Gastrocnemius medialis (tissue), 4 donors: Measurements from ENCODE around the gene ABL1. TPM values are rescaled to one million over a fixed set of nuclear protein-coding genes. Genes with fewer than 3 reads are reported as not detected.

Experiments
- ATAC-seq, 2 donors: fragments of 150-250 bp; one replicate each; pipeline ENCODE4 v1.9.1; 2016
- DNase-seq, 2 donors: peaks; one replicate each; pipeline ENCODE4 v3.0.0-alpha.2; 2019
- H3K27ac ChIP-seq, 4 donors: fragments of 200-600 bp; sonication (generic); 1 replicate in 1 of 4; 2 replicates in 3 of 4; pipeline ENCODE4 v1.5.1; 2016 to 2018; ENCODE audit warnings: mild to moderate bottlenecking in 2 of 4, moderate library complexity in 1 of 4
- H3K27me3 ChIP-seq, 3 donors: fragments of 200-600 bp; sonication (generic) in 2 of 3; 1 replicate in 1 of 3; 2 replicates in 2 of 3; pipeline versions ENCODE4 v1.5.1 to v1.6.0; 2016 to 2019; ENCODE audit warnings: mild to moderate bottlenecking in 1 of 3, moderate library complexity in 1 of 3
- H3K36me3 ChIP-seq, 2 donors: fragments of 200-600 bp; sonication (generic) in 1 of 2; one replicate each; pipeline ENCODE4 v1.5.1; 2017 to 2018
- H3K4me1 ChIP-seq, 2 donors: fragments of 200-600 bp; sonication (generic) in 1 of 2; one replicate each; pipeline ENCODE4 v1.5.1; 2016 to 2017; ENCODE audit warnings: mild to moderate bottlenecking in 2 of 2
- H3K4me3 ChIP-seq, 4 donors: fragments of 200-600 bp; sonication (generic) in 3 of 4; 1 replicate in 1 of 4; 2 replicates in 3 of 4; pipeline ENCODE4 v1.5.1; 2016 to 2019; ENCODE audit warnings: mild to moderate bottlenecking in 2 of 4
- H3K9me3 ChIP-seq, 3 donors: fragments of 200-600 bp; sonication (generic) in 2 of 3; 1 replicate in 1 of 3; 2 replicates in 2 of 3; pipeline ENCODE4 v1.5.1; 2016 to 2019
- CTCF ChIP-seq, 5 experiments: fragments of 450-650 bp in 3 of 5; fragments of 200-600 bp in 2 of 5; sonication (generic) in 2 of 5; IDR thresholded peaks in 4 of 5; conservative IDR thresholded peaks in 1 of 5; 1 replicate in 4 of 5; 2 replicates in 1 of 5; pipeline ENCODE4 v1.5.1; 2016 to 2019; ENCODE audit warnings: antibody characterized with exemption in 5 of 5, mild to moderate bottlenecking in 3 of 5, moderate library complexity in 3 of 5
- POLR2A ChIP-seq, 2 donors: fragments of 450-650 bp; IDR thresholded peaks; one replicate each; pipeline ENCODE4 v1.6.1; 2017; ENCODE audit warnings: antibody characterized with exemption in 2 of 2, mild to moderate bottlenecking in 2 of 2, moderate library complexity in 2 of 2
- in situ Hi-C, 4 donors: fragments of 200-750 bp; cut with MboI; loops; one replicate each; pipeline versions ENCODE4 v1.15.0 to v1.8.0; 2017; ENCODE audit warnings: low sequenced_read_pairs in 4 of 4
- intact Hi-C: fragments of 100-400 bp; cut with DNase I; formaldehyde crosslinking; loops from one replicate; pipeline ENCODE4 v1.15.1; 2023; ENCODE audit warnings: low total_unique reads
- total RNA-seq, 4 donors: library from RNA; depleted of rRNA; stranded (reverse); fragments of >200 nt; gene quantifications; one replicate each; pipeline versions ENCODE4 v1.1.0 to v1.2.3, GENCODE V29; 2016

The ABL1 gene
- total RNA-seq, 4 donors from 2014 or later = 22.8 to 55.5 (median 28.5) TPM

- TF ChIP-seq CTCF (IDR thresholded peaks at IDR 0.05 in 4 of 5, conservative IDR thresholded peaks at IDR 0.05 in 1 of 5) (no peak), POLR2A (IDR thresholded peaks at IDR 0.05) (no peak)
- Histone ChIP-seq H3K27me3 (peaks cover 26 to 58% (median 35%) of the 10 kb centered on the region in 3 donors), H3K9me3 (no peaks in the 10 kb centered on the region), H3K4me3 (no peak overlapping the region), H3K27ac (no peak overlapping the region), H3K36me3 (no peaks in the 10 kb centered on the region), H3K4me1 (peaks cover 3 to 4% of the 10 kb centered on the region in 2 donors)
- ATAC-seq (no peak), DNase-seq (no peak)
- intact Hi-C loops (no loop called here), in situ Hi-C loops (no loop called here)
Measured at GRCh38 chr9:130898552-130898852, 63.4 kb downstream of the ABL1 start.

GRCh38 chr9:130899051-130899748 is 64.1 kb downstream of the ABL1 start:
- no peak for TF ChIP-seq CTCF (IDR thresholded peaks at IDR 0.05 in 4 of 5, conservative IDR thresholded peaks at IDR 0.05 in 1 of 5)
- no peak for TF ChIP-seq POLR2A (IDR thresholded peaks at IDR 0.05)
- in situ Hi-C loops = no loop called here
- no peaks in the 10 kb centered on the region for H3K9me3 ChIP-seq
- DNase-seq = no peak
- peaks cover 3 to 4% of the 10 kb centered on the region in 2 donors for H3K4me1 ChIP-seq
- intact Hi-C loops = no loop called here
- ATAC-seq = no peak
- H3K4me3 ChIP-seq = no peak overlapping the region
- H3K36me3 ChIP-seq = no peaks in the 10 kb centered on the region
- H3K27ac ChIP-seq = no peak overlapping the region
- peaks cover 28 to 60% (median 35%) of the 10 kb centered on the region in 3 donors for H3K27me3 ChIP-seq

- DNase-seq (no peak), ATAC-seq (no peak)
- no peaks in the 10 kb centered on the region for H3K36me3 ChIP-seq
- intact Hi-C loops (no loop called here), in situ Hi-C loops (no loop called here)
- H3K9me3 ChIP-seq = no peaks in the 10 kb centered on the region
- TF ChIP-seq POLR2A (IDR thresholded peaks at IDR 0.05) (no peak), CTCF (IDR thresholded peaks at IDR 0.05 in 4 of 5, conservative IDR thresholded peaks at IDR 0.05 in 1 of 5) (no peak)
- peaks cover 28 to 60% (median 35%) of the 10 kb centered on the region in 3 donors for H3K27me3 ChIP-seq
- no peak overlapping the region for H3K27ac ChIP-seq
- no peak overlapping the region for H3K4me3 ChIP-seq
- H3K4me1 ChIP-seq = no peaks in the 10 kb centered on the region
Measured at GRCh38 chr9:130900701-130901497, 65.8 kb downstream of the ABL1 start.

GRCh38 chr9:130901498-130902203 is 66.6 kb downstream of the ABL1 start:
- DNase-seq (no peak), ATAC-seq (no peak)
- Histone ChIP-seq H3K27me3 (peaks cover 28 to 56% (median 35%) of the 10 kb centered on the region in 3 donors), H3K27ac (no peak overlapping the region), H3K36me3 (no peaks in the 10 kb centered on the region), H3K9me3 (no peaks in the 10 kb centered on the region), H3K4me1 (no peaks in the 10 kb centered on the region), H3K4me3 (no peak overlapping the region)
- intact Hi-C loops = no loop called here
- in situ Hi-C loops = no loop called here
- TF ChIP-seq POLR2A (IDR thresholded peaks at IDR 0.05) (no peak), CTCF (IDR thresholded peaks at IDR 0.05 in 4 of 5, conservative IDR thresholded peaks at IDR 0.05 in 1 of 5) (no peak)
